ENCODE data around the gene CAMK1G.

CAMK1G gene

DNA sequence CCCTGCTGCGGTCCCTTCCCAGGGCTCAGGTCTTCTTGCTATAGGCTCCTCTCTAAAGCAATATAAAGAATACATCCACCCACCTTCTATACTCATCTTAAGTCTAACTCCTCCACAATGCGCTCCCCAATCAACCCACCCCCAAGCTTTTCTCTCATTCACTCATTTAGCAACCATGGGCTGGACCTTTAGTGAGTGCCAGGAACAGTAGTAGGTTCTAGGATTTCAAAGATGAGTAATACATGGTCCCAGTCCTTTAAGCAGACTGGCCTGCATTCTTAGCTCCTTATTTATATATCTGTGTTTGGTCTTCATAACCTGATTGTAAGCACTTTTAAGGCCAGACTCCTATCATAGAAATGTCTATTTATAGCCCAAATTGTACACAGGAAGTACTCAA lies 5.9 kb downstream of the CAMK1G start:
- DNase-seq (ENCODE audit: insufficient read length) = no peak
- TF ChIP-seq POLR2A (IDR thresholded peaks at IDR 0.05; ENCODE audit: low read depth, low read length) (no peak), POLR2AphosphoS5 (IDR thresholded peaks at IDR 0.05; ENCODE audit: low read depth, low read length) (no peak), TAF1 (IDR thresholded peaks at IDR 0.05; ENCODE audit: borderline replicate concordance, low read depth, low read length) (no peak)
- no peak for FAIRE-seq

DNA sequence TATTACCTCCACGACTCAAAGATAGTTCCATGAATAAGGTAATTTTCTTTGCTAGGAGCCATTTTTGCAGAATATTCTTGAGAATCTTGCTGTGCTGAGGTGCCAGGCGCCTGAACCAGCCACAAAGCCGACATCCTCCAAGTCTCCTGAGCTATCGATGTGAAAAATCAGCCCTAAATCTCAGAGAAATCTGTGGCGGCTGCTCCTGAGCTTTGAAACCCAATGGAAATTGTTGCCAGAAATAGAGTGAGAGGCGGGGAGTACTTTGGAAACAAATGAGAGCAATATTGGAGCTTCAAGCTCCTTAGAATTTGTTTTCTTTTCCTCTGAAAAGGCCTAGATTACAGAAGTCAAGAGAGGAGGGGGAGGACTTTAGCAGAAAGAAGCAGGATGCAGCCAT lies 6.3 kb downstream of the CAMK1G start:
- TF ChIP-seq TAF1 (IDR thresholded peaks at IDR 0.05; ENCODE audit: borderline replicate concordance, low read depth, low read length) (no peak), POLR2AphosphoS5 (IDR thresholded peaks at IDR 0.05; ENCODE audit: low read depth, low read length) (no peak), POLR2A (IDR thresholded peaks at IDR 0.05; ENCODE audit: low read depth, low read length) (no peak)
- no peak for FAIRE-seq
- no peak for DNase-seq (ENCODE audit: insufficient read length)

DNA sequence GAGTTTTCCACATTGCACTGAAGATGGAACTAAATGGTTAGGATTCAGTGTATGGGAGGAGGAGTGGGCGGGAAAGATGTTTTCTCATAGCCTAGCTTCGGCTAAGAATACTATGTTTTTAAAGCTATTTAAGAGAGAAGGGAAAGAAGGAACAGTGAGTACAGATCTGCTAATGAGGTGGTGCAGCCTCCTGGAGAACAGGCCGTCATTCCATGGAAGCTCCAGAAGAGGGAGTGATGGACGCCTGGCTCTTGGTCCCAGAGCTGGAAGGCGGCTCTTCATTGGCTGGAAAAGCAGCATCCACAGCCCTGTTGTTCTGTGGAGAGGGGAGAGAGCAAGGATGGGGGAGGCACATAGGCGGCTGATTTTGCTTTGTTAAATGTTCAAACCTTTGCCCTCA lies 6.9 kb downstream of the CAMK1G start:
- FAIRE-seq (no peak), DNase-seq (ENCODE audit: insufficient read length) (no peak)
- TF ChIP-seq POLR2A (IDR thresholded peaks at IDR 0.05; ENCODE audit: low read depth, low read length) (no peak), POLR2AphosphoS5 (IDR thresholded peaks at IDR 0.05; ENCODE audit: low read depth, low read length) (no peak), TAF1 (IDR thresholded peaks at IDR 0.05; ENCODE audit: borderline replicate concordance, low read depth, low read length) (no peak)

DNA sequence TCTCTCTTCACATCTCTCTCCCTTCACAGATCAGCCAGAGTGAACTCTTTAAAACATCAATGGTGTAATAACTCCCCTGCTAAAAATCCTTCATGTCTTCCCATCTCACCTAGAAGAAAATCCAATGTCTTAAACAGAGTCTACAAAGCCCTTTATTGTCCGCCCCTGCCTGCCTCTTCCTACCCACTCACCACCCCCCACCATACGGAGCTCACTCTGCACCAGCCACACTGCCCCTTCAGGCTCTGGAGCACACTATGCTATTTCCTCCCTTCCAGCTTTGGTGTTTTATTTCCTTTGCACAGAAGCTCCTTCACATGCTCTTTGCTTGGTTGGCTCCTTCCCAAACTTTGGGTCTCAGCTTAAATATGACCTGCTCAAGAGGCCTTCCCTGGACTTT lies 10.2 kb downstream of the CAMK1G start:
- FAIRE-seq (no peak), DNase-seq (ENCODE audit: insufficient read length) (no peak)
- TF ChIP-seq TAF1 (IDR thresholded peaks at IDR 0.05; ENCODE audit: borderline replicate concordance, low read depth, low read length) = no peak
- TF ChIP-seq POLR2AphosphoS5 (IDR thresholded peaks at IDR 0.05; ENCODE audit: low read depth, low read length) = no peak
- TF ChIP-seq POLR2A (IDR thresholded peaks at IDR 0.05; ENCODE audit: low read depth, low read length) = no peak

DNA sequence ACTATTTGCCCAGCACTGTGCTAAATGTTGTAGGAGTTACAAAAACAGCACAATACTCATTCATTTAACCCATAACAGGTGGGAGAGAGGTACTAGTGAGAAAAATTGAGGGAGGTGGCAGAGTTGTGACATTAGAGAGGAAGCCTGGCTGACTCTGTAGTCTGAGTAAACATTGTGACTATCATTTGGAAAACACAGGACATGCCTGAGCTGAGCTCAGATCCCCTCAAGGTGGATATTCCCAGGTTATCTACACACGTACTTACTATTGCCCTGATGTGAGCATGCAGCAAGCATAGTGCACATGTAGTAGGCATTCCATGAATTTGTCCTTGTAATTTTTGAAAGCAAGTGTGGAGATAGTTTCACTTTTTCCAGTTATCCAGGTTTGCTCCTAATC lies 10.9 kb downstream of the CAMK1G start:
- FAIRE-seq (no peak), DNase-seq (ENCODE audit: insufficient read length) (no peak)
- TF ChIP-seq POLR2AphosphoS5 (IDR thresholded peaks at IDR 0.05; ENCODE audit: low read depth, low read length) (no peak), POLR2A (IDR thresholded peaks at IDR 0.05; ENCODE audit: low read depth, low read length) (no peak), TAF1 (IDR thresholded peaks at IDR 0.05; ENCODE audit: borderline replicate concordance, low read depth, low read length) (no peak)

DNA sequence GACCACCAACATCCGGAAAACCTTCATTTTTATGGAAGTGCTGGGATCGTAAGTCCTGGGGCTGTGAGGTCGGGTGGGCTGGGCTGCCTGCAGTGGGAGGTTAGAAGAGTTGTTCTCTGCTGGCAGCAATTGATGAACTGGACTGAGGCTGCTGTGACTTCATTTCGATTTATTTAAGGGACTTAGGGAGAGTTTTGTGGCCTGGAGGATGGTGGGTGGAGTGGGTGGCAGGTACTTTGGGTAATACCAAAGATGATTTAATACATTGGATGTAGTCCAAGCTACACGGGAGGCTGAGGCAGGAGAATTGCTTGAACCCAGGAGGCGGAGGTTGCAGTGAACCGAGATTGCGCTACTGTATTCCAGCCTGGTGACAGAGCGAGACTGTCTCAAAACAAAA lies 11.5 kb downstream of the CAMK1G start:
- TF ChIP-seq TAF1 (IDR thresholded peaks at IDR 0.05; ENCODE audit: borderline replicate concordance, low read depth, low read length) (no peak), POLR2AphosphoS5 (IDR thresholded peaks at IDR 0.05; ENCODE audit: low read depth, low read length) (no peak), POLR2A (IDR thresholded peaks at IDR 0.05; ENCODE audit: low read depth, low read length) (no peak)
- FAIRE-seq = no peak
- no peak for DNase-seq (ENCODE audit: insufficient read length)

DNA sequence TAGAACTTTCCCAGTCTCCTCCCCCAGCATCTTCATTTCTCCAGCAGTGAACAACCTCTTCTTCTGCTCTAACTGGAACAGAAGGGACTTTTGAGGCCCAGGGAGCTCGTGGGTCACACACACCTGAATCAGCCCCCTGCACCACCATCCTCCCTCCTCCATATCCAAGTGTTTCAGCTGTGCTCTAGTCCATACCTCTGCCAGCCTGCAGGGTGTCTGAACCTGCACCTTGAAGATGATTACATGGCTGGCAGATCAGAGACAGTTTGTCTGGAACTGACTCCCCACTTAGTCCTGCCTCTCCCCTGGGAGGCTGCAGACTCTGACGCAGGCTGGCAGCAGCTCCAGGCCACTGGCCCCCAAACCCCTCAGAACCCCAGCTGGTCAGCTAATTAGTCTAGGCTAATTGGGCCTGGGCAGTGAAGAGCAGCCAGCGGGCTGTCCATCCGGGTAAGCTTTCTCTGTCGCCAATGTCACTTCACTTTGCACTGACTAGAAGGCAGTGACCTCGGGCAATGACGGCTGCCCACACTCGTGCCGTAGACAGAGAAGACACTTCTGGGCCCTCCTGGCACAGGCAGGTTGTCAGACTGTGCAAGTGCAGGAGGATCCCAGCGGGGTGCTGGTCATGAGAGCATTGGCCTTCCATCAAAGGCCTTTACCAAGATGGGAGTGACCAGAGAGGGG lies 12.2 kb downstream of the CAMK1G start:
- no peak for TF ChIP-seq POLR2AphosphoS5 (IDR thresholded peaks at IDR 0.05; ENCODE audit: low read depth, low read length)
- TF ChIP-seq TAF1 (IDR thresholded peaks at IDR 0.05; ENCODE audit: borderline replicate concordance, low read depth, low read length) = no peak
- no peak for TF ChIP-seq POLR2A (IDR thresholded peaks at IDR 0.05; ENCODE audit: low read depth, low read length)
- FAIRE-seq (no peak), DNase-seq (ENCODE audit: insufficient read length) (no peak)

DNA sequence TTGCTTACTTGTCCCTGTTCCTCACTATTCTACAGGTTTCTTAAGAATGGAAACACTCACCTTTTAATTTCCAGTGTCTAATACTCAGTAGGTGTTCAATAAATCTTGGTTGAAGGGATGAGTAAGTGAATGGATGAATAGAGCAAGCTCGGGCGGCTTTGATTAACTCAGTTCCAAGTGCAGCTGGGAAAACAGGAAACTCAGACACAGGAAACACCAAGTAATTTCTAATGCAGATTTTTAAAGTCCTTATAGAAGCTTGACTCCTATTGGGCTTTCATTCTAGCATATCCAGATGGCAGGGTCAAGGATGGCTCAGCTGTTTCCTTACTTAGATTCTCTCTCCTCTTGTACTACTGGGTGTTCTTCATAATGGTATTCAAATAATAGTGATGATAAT lies 14.0 kb downstream of the CAMK1G start:
- no peak for DNase-seq (ENCODE audit: insufficient read length)
- TF ChIP-seq TAF1 (IDR thresholded peaks at IDR 0.05; ENCODE audit: borderline replicate concordance, low read depth, low read length) (no peak), POLR2AphosphoS5 (IDR thresholded peaks at IDR 0.05; ENCODE audit: low read depth, low read length) (no peak), POLR2A (IDR thresholded peaks at IDR 0.05; ENCODE audit: low read depth, low read length) (no peak)
- FAIRE-seq = no peak

DNA sequence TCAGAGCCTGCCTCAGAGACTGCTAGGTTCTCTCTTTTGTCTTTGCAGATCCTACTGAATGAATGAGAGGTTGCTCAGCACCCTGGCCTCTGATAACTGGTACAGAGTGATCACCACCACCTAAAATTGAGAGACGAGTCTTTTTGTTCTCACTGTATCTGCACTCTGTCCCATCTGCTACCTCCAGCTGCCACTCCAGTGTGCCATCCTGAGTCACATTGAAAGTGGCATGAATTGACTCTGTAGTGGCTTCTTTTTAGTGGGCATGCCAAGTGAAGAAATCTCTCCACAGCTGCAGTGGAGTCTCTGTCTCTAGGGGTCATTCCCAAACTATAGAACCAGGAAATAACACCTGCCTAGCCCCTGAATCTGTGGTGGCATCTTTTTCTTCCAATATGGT lies 14.7 kb downstream of the CAMK1G start:
- FAIRE-seq (no peak), DNase-seq (ENCODE audit: insufficient read length) (no peak)
- TF ChIP-seq TAF1 (IDR thresholded peaks at IDR 0.05; ENCODE audit: borderline replicate concordance, low read depth, low read length) = no peak
- no peak for TF ChIP-seq POLR2A (IDR thresholded peaks at IDR 0.05; ENCODE audit: low read depth, low read length)
- no peak for TF ChIP-seq POLR2AphosphoS5 (IDR thresholded peaks at IDR 0.05; ENCODE audit: low read depth, low read length)

DNA sequence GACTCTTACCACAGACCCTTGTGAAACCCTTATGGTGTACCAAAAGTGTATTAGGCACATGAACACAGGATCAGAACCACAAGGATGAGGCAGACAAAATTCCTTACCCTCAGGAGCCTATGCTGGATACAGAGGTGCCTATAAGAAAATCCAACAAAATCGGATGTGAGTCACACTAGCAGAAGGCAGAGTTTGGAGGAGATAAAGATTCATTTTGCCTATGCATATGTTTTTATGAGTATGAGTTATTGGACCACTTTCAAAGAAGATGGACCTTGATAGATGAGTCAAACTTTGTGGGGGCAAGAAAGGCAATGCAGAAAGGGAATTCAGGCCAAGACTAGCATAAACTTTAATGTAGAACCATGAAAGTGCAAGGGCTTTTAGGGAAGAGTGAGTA lies 17.0 kb downstream of the CAMK1G start:
- no peak for TF ChIP-seq POLR2A (IDR thresholded peaks at IDR 0.05; ENCODE audit: low read depth, low read length)
- TF ChIP-seq POLR2AphosphoS5 (IDR thresholded peaks at IDR 0.05; ENCODE audit: low read depth, low read length) = no peak
- no peak for TF ChIP-seq TAF1 (IDR thresholded peaks at IDR 0.05; ENCODE audit: borderline replicate concordance, low read depth, low read length)
- DNase-seq (ENCODE audit: insufficient read length) = no peak
- FAIRE-seq = no peak

DNA sequence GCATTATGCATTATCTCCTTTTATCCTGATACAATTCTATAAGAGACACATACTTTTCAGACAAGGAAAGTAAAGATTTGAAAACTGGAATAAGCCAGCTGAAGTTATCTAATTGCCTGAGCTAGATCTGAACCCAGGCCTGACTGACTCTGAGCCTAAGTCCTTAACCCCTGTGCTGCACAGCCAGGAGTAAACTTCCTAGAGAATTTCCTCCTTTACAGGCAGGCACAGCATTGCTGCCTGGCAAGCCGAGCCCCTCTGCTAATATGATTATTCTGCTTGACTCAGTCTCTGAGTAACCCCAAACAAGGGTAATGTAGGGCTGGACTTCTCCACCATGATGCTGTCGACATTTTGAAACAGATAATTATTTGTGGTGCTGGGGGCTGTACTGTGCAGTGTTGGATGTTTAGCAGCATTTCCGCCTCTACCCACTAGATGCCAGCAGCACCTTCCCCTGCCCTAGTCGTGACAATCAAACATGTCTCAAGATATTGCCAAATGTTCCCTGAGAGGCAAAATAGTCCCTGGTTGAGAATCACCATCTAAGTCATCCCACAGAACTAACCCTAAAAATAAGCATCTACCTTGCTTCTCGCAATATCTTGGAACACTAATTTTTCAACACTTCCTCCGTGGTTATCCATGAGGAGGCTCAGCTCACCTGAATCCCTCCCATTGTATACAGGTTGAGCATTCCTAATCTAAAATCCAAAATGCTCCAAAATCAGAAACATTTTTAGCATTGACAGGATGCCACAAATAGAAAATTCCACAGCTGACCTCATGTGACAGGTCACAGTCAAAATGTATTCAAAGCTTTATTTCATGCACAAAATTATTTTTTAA lies 18.5 kb downstream of the CAMK1G start:
- FAIRE-seq (peak; percentile 78), DNase-seq (ENCODE audit: insufficient read length) (no peak)
- TF ChIP-seq POLR2AphosphoS5 (IDR thresholded peaks at IDR 0.05; ENCODE audit: low read depth, low read length) (no peak), POLR2A (IDR thresholded peaks at IDR 0.05; ENCODE audit: low read depth, low read length) (no peak), TAF1 (IDR thresholded peaks at IDR 0.05; ENCODE audit: borderline replicate concordance, low read depth, low read length) (no peak)

DNA sequence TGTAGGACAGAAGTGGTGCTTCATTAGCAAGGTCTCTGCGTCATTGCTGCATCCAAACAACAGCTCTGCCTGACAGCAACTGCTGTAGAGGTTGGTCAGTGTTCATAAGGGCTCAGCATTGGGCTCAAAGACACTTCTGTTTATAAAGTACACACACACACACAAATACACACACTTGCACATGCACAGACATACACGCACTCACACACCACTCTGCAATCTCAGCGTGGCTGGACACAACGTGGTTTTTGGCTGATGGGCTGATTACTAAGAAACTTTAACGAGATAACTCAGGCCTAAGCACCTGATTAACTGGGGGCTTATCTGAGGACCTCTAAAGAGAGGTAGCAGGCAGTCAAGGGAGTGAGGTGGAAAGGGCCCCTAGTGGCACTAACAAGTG lies 20.4 kb downstream of the CAMK1G start:
- TF ChIP-seq POLR2A (IDR thresholded peaks at IDR 0.05; ENCODE audit: low read depth, low read length) (no peak), POLR2AphosphoS5 (IDR thresholded peaks at IDR 0.05; ENCODE audit: low read depth, low read length) (no peak), TAF1 (IDR thresholded peaks at IDR 0.05; ENCODE audit: borderline replicate concordance, low read depth, low read length) (no peak)
- no peak for DNase-seq (ENCODE audit: insufficient read length)
- no peak for FAIRE-seq
